Neural cell (in vitro differentiated cells): Measurements from ENCODE around the gene TECPR2. TPM values are rescaled to one million over a fixed set of nuclear protein-coding genes. Genes with fewer than 3 reads are reported as not detected.

Source experiments
- H2AFZ ChIP-seq: fragments of 200-600, 300-800 bp; sonication (generic), shearing (Covaris generic); 2 replicates; pipeline ENCODE4 v1.6.0; 2014; ENCODE audit warnings: low read depth, mild to moderate bottlenecking, antibody characterized with exemption, low read length, moderate library complexity
- H3F3A ChIP-seq: fragments of 200-600 bp; shearing (Covaris generic); 2 replicates; pipeline ENCODE4 v1.6.1; 2016; ENCODE audit warnings: mild to moderate bottlenecking, moderate library complexity, mixed read lengths, antibody characterized with exemption, low read length; ENCODE audit not compliant: insufficient read depth, poor library complexity, severe bottlenecking
- H3K27ac ChIP-seq: fragments of 200-600, 300-800 bp; sonication (generic), shearing (Covaris generic); 2 replicates; pipeline ENCODE4 v1.5.1; 2014; ENCODE audit warnings: mild to moderate bottlenecking, low read length, moderate library complexity
- H3K27me3 ChIP-seq: fragments of 300-800, 200-600 bp; sonication (generic), shearing (Covaris generic); 2 replicates; pipeline ENCODE4 v1.6.0; 2014; ENCODE audit warnings: mild to moderate bottlenecking, low read depth, low read length, moderate library complexity; ENCODE audit not compliant: insufficient read depth
- H3K36me3 ChIP-seq: fragments of 300-800, 200-600 bp; sonication (generic), shearing (Covaris generic); 2 replicates; pipeline ENCODE4 v1.5.1; 2014; ENCODE audit warnings: mild to moderate bottlenecking, antibody characterized with exemption, low read length, moderate library complexity; ENCODE audit not compliant: insufficient read depth
- H3K4me2 ChIP-seq: fragments of 300-800, 200-600 bp; sonication (generic), shearing (Covaris generic); 2 replicates; pipeline ENCODE4 v1.6.0; 2014; ENCODE audit warnings: mild to moderate bottlenecking, low read length
- H3K4me3 ChIP-seq: fragments of 300-800, 200-600 bp; sonication (generic), shearing (Covaris generic); 2 replicates; pipeline ENCODE4 v1.5.1; 2014; ENCODE audit warnings: mild to moderate bottlenecking, low read length, moderate library complexity
- H3K79me2 ChIP-seq: fragments of 200-600 bp; shearing (Covaris generic); replicated peaks from 2 replicates; pipeline ENCODE4 v1.6.0; 2014; ENCODE audit warnings: mild to moderate bottlenecking, low read length, moderate library complexity; ENCODE audit not compliant: insufficient read depth
- H3K9ac ChIP-seq: fragments of 300-800, 200-600 bp; sonication (generic), shearing (Covaris generic); 2 replicates; pipeline ENCODE4 v1.6.1; 2016; ENCODE audit warnings: mild to moderate bottlenecking, low read length, mixed read lengths
- H3K9me2 ChIP-seq: fragments of 200-600 bp; shearing (Covaris generic); 2 replicates; pipeline ENCODE4 v1.6.1; 2016; ENCODE audit warnings: mild to moderate bottlenecking, low read length, mixed read lengths; ENCODE audit not compliant: insufficient read depth
- H3K9me3 ChIP-seq: fragments of 200-600, 300-800 bp; sonication (generic), shearing (Covaris generic); 2 replicates; pipeline ENCODE4 v1.6.1; 2016; ENCODE audit warnings: mild to moderate bottlenecking, mixed run types, low read length, moderate library complexity, mixed read lengths
- H4K20me1 ChIP-seq: fragments of 200-600 bp; shearing (Covaris generic); 2 replicates; pipeline ENCODE4 v1.6.1; 2016; ENCODE audit warnings: mild to moderate bottlenecking, mixed run types; ENCODE audit not compliant: insufficient read depth
- CTCF ChIP-seq: fragments of 450-650 bp; IDR thresholded peaks from 2 replicates; pipeline ENCODE4 v1.5.1; 2014; ENCODE audit warnings: antibody characterized with exemption, mild to moderate bottlenecking, moderate library complexity; ENCODE audit not compliant: poor library complexity, severe bottlenecking
- EP300 ChIP-seq: fragments of 450-650 bp; conservative IDR thresholded peaks from 2 replicates; pipeline ENCODE4 v1.6.1; 2014; ENCODE audit warnings: antibody characterized with exemption, mild to moderate bottlenecking, moderate library complexity; ENCODE audit not compliant: poor library complexity, severe bottlenecking
- EZH2 ChIP-seq: fragments of 200-600, 300-800 bp; shearing (Covaris generic), sonication (generic); IDR thresholded peaks from 2 replicates; pipeline ENCODE4 v1.6.1; 2014; ENCODE audit warnings: antibody characterized with exemption, low read length, borderline replicate concordance, mild to moderate bottlenecking; ENCODE audit not compliant: insufficient read depth, poor library complexity, severe bottlenecking
- MXI1 ChIP-seq: fragments of 450-650 bp; conservative IDR thresholded peaks from 2 replicates; pipeline ENCODE4 v1.6.1; 2014; ENCODE audit warnings: antibody characterized with exemption, mild to moderate bottlenecking; ENCODE audit not compliant: poor library complexity, severe bottlenecking
- POLR2AphosphoS5 ChIP-seq: IDR thresholded peaks from 2 replicates; pipeline ENCODE4 v1.6.1; 2012
- RAD21 ChIP-seq: fragments of 450-650 bp; conservative IDR thresholded peaks from 2 replicates; pipeline ENCODE4 v1.6.1; 2014; ENCODE audit warnings: antibody characterized with exemption, mild to moderate bottlenecking, moderate library complexity
- SMC3 ChIP-seq: fragments of 450-650 bp; conservative IDR thresholded peaks from 2 replicates; pipeline ENCODE4 v1.6.1; 2014; ENCODE audit warnings: antibody characterized with exemption, mild to moderate bottlenecking, moderate library complexity; ENCODE audit not compliant: poor library complexity
- TAF1 ChIP-seq: IDR thresholded peaks from 2 replicates; pipeline ENCODE4 v1.6.1; 2012; ENCODE audit warnings: low read depth
- polyA plus RNA-seq: library from polyadenylated mRNA; depleted of rRNA; stranded (reverse); fragments of >200 nt; gene quantifications from 2 replicates; pipeline ENCODE4 v1.2.3, GENCODE V29; 2014
- TF ChIP-seq, protein P1 (sequence below): IDR thresholded peaks from 2 replicates; pipeline ENCODE4 v1.6.1; 2012; ENCODE audit warnings: borderline replicate concordance

The TECPR2 gene
- polyA plus RNA-seq, 1 donor from 2014 or later, result 7.0 TPM

DNA sequence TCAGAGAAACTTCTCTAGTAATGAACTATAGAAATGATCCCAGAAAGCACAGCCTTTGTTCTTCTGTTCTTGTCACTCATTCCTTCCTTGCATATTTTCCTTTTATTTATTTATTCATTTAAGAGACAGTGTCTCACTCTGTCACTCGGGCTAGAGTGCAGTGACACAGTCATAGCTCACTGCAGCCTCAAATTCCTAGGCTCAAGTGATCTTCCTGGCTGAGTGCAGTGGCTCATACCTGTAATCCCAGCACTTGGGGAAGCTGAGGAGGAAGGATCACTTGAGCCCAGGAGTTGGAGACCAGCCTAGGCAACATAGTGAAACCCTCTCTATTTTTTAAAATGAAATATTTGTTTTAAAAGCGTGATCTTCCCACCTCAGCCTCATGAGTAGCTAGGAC lies 11.5 kb downstream of the TECPR2 start:
- no peaks in the 10 kb centered on the region for H3K9me3 ChIP-seq
- H3K4me2 ChIP-seq, result no peak overlapping the region
- TF ChIP-seq RAD21 (no peak), SMC3 (no peak), EZH2 (no peak), POLR2AphosphoS5 (no peak), CTCF (no peak), EP300 (no peak)
- H3K9me2 ChIP-seq, result no peaks in the 10 kb centered on the region
- H3K9ac ChIP-seq, result no peak overlapping the region
- no peak overlapping the region for H2AFZ ChIP-seq
- no peak overlapping the region for H3K4me3 ChIP-seq
- no peaks in the 10 kb centered on the region for H3F3A ChIP-seq
- H3K79me2 ChIP-seq, result no peaks in the 10 kb centered on the region
- peaks cover 4% of the 10 kb centered on the region for H3K36me3 ChIP-seq
- no peaks in the 10 kb centered on the region for H3K27me3 ChIP-seq
- H4K20me1 ChIP-seq, result no peaks in the 10 kb centered on the region
- no peak overlapping the region for H3K27ac ChIP-seq

- Histone ChIP-seq H3K27ac (no peak overlapping the region), H3K9me3 (no peaks in the 10 kb centered on the region), H4K20me1 (no peaks in the 10 kb centered on the region)
Measured at GRCh38 chr14:102375119-102375518, 12.4 kb downstream of the TECPR2 start.

More at GRCh38 chr14:102375119-102375518, 12.4 kb downstream of the TECPR2 start:
- Histone ChIP-seq H3K4me3 (no peak overlapping the region), H3F3A (no peaks in the 10 kb centered on the region), H3K4me2 (no peak overlapping the region), H3K9me2 (no peaks in the 10 kb centered on the region), H3K79me2 (no peaks in the 10 kb centered on the region), H2AFZ (no peak overlapping the region), H3K9ac (no peak overlapping the region), H3K36me3 (peaks cover 4% of the 10 kb centered on the region), H3K27me3 (no peaks in the 10 kb centered on the region)
- TF ChIP-seq EZH2, result no peak
- TF ChIP-seq SMC3, result no peak
- TF ChIP-seq, protein P1, sequence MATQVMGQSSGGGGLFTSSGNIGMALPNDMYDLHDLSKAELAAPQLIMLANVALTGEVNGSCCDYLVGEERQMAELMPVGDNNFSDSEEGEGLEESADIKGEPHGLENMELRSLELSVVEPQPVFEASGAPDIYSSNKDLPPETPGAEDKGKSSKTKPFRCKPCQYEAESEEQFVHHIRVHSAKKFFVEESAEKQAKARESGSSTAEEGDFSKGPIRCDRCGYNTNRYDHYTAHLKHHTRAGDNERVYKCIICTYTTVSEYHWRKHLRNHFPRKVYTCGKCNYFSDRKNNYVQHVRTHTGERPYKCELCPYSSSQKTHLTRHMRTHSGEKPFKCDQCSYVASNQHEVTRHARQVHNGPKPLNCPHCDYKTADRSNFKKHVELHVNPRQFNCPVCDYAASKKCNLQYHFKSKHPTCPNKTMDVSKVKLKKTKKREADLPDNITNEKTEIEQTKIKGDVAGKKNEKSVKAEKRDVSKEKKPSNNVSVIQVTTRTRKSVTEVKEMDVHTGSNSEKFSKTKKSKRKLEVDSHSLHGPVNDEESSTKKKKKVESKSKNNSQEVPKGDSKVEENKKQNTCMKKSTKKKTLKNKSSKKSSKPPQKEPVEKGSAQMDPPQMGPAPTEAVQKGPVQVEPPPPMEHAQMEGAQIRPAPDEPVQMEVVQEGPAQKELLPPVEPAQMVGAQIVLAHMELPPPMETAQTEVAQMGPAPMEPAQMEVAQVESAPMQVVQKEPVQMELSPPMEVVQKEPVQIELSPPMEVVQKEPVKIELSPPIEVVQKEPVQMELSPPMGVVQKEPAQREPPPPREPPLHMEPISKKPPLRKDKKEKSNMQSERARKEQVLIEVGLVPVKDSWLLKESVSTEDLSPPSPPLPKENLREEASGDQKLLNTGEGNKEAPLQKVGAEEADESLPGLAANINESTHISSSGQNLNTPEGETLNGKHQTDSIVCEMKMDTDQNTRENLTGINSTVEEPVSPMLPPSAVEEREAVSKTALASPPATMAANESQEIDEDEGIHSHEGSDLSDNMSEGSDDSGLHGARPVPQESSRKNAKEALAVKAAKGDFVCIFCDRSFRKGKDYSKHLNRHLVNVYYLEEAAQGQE, result no peak
- TF ChIP-seq POLR2AphosphoS5, result no peak
- no peak for TF ChIP-seq EP300
- no peak for TF ChIP-seq CTCF
- no peak for TF ChIP-seq TAF1
- TF ChIP-seq RAD21, result no peak
- no peak for TF ChIP-seq MXI1
